Left lung (tissue), 10 donors: ENCODE measurements around the gene DBNL. TPM values are rescaled to one million over a fixed set of nuclear protein-coding genes. Genes with fewer than 3 reads are reported as not detected.

Experiments
- ATAC-seq: fragments of 200-7000 bp; cut with Tn5 transposase; one replicate; pipeline ENCODE4 v1.9.1; 2020; ENCODE audit warnings: moderate library complexity
- DNase-seq, 4 donors: peaks; one replicate each; pipeline ENCODE4 v3.0.0-alpha.2; 2013 to 2020
- H3K27ac ChIP-seq, 2 donors: fragments of 200-600 bp; sonication (generic) in 1 of 2; one replicate each; pipeline versions ENCODE4 v1.5.0 to v1.8.0; 2020 to 2021
- H3K27me3 ChIP-seq, 2 donors: fragments of 200-600 bp; sonication (generic) in 1 of 2; one replicate each; pipeline versions ENCODE4 v1.5.0 to v1.8.0; 2020 to 2021
- H3K36me3 ChIP-seq, 2 donors: fragments of 200-600 bp; sonication (generic) in 1 of 2; one replicate each; pipeline versions ENCODE4 v1.5.0 to v1.8.0; 2020 to 2021
- H3K4me1 ChIP-seq, 2 donors: fragments of 200-600 bp; one replicate each; pipeline ENCODE4 v1.8.0; 2021
- H3K4me3 ChIP-seq, 2 donors: fragments of 200-600 bp; sonication (generic) in 1 of 2; one replicate each; pipeline versions ENCODE4 v1.5.0 to v1.8.0; 2020 to 2021; ENCODE audit warnings: mild to moderate bottlenecking in 1 of 2
- H3K9me3 ChIP-seq, 2 donors: fragments of 200-600 bp; sonication (generic) in 1 of 2; one replicate each; pipeline versions ENCODE4 v1.5.0 to v1.8.0; 2020 to 2021
- intact Hi-C, 2 donors: fragments of 100-400 bp; cut with DNase I; formaldehyde crosslinking; loops; one replicate each; pipeline versions ENCODE4 v1.11.2 to v1.14.2; 2022
- polyA plus RNA-seq, 6 donors: library from polyadenylated mRNA; unstranded; fragments of 120-200 nt; gene quantifications; one replicate each; pipeline ENCODE4 v1.2.1, GENCODE V29; 2013; ENCODE audit not compliant: insufficient read length in 6 of 6
- total RNA-seq, 2 donors: library from RNA; stranded (reverse); fragmentation: NEBNext Ultra II Directional; extraction: Animal tissue kit (Norgen Biotek cat#: 25700); gene quantifications; one replicate each; pipeline ENCODE4 v1.2.1, GENCODE V29; 2021
- TF ChIP-seq, protein P1 (sequence below), 2 donors: fragments of 200-600 bp; sonication (generic) in 1 of 2; IDR thresholded peaks; one replicate each; pipeline versions ENCODE4 v1.5.0 to v1.8.0; 2021; ENCODE audit warnings: antibody characterized with exemption in 2 of 2
- donor health status: DM: no; HTN: yes; CAD: no.
- donor health status: DM: no; HTN: no; CAD: no.

The DBNL gene
- total and polyA plus RNA-seq, 8 donors: 57.2 to 119 (median 69.5) TPM

DNA sequence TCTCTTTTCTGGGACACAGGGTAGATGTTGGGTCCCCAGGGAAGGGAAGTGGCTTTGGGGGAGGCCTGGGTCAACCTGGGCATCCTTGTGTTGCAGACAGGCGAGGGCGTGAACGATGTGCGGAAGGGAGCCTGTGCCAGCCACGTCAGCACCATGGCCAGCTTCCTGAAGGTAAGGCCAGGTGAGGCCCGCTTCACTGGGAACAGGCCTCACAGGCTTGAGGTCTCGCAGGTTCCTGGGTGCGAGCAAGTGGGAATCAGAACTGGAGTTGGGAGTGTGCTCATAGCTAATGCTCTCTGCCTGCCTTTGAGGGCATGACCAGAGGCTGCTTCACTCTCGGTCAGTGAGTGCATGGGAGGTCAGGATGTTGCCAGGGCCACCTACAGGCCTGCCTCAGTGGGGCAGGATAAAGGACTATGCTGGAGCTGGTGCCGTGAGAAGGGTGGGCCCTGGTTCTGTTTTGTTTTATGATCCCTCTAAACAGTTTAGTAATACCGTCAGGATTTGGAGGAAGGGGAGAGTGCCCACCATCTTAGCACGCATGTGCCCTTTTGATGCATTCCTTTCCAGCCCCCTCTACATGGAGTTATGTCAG is 8.4 kb downstream of the DBNL start:
- TF ChIP-seq, protein P1, sequence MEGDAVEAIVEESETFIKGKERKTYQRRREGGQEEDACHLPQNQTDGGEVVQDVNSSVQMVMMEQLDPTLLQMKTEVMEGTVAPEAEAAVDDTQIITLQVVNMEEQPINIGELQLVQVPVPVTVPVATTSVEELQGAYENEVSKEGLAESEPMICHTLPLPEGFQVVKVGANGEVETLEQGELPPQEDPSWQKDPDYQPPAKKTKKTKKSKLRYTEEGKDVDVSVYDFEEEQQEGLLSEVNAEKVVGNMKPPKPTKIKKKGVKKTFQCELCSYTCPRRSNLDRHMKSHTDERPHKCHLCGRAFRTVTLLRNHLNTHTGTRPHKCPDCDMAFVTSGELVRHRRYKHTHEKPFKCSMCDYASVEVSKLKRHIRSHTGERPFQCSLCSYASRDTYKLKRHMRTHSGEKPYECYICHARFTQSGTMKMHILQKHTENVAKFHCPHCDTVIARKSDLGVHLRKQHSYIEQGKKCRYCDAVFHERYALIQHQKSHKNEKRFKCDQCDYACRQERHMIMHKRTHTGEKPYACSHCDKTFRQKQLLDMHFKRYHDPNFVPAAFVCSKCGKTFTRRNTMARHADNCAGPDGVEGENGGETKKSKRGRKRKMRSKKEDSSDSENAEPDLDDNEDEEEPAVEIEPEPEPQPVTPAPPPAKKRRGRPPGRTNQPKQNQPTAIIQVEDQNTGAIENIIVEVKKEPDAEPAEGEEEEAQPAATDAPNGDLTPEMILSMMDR (IDR thresholded peaks at IDR 0.05): no peak
- Histone ChIP-seq H3K27me3 (no peaks in the 10 kb centered on the region), H3K27ac (no peak overlapping the region), H3K4me1 (peaks cover 0 to 40% of the 10 kb centered on the region in 2 donors), H3K9me3 (no peaks in the 10 kb centered on the region), H3K36me3 (peaks cover 0 to 98% of the 10 kb centered on the region in 2 donors), H3K4me3 (no peak overlapping the region)
- intact Hi-C loops: no loop called here
- DNase-seq: no peak
- no peak for ATAC-seq

DNA sequence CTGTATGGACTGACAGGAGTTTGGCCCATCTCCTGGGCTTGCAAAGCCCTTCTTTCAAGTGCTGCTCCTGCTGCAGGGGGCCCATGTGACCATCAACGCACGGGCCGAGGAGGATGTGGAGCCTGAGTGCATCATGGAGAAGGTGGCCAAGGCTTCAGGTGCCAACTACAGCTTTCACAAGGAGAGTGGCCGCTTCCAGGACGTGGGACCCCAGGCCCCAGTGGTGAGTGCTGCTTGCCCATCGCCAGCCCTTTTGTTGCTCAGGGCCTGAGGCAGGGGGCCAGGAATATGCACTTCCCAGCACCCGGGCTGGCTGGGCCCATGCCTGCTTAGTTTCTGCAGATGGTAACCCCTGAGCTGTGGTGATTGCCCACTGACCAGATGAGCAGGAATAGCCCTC is 12.2 kb downstream of the DBNL start:
- intact Hi-C loops: no loop called here
- DNase-seq: no peak
- H3K4me1 ChIP-seq: peaks cover 0 to 9% of the 10 kb centered on the region in 2 donors

DNA sequence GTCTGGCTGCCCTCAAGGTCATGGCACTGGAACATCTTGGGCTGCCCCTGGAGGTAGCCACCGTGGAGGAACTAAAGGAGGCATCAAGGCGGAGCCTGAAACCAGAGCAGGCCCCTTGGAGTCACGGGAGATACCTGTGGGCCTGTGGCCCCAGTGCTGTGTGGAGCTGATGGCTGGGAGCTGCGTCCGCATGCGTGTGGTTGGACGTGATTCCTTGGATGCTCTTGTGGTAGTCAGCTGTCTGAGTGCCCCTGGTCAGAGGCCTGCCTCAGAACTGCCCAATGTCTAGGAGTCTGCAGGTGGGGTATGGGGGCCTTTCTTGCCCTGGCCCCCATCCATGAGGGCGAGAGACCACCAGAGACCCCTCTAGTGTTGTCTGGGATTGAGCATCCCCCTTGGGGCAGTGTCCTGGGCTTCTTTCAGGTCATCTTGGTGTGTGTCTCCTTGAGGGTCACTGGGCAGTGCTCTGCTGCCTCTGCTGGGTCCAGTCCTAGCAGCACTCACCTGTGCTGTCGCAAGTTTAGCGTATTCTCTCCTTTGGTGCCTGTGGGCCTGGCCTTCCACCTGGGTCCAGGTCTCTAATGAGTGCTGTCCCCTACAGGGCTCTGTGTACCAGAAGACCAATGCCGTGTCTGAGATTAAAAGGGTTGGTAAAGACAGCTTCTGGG is 12.8 kb downstream of the DBNL start:
- TF ChIP-seq, protein P1 (IDR thresholded peaks at IDR 0.05): no peak
- intact Hi-C loops: no loop called here
- peak in 1 of 4 donors; percentile 6 for DNase-seq
- Histone ChIP-seq H3K27me3 (no peaks in the 10 kb centered on the region), H3K9me3 (no peaks in the 10 kb centered on the region), H3K4me1 (peaks cover 0 to 2% of the 10 kb centered on the region in 2 donors), H3K36me3 (peaks cover 0 to 100% of the 10 kb centered on the region in 2 donors), H3K4me3 (no peak overlapping the region), H3K27ac (no peak overlapping the region)
- ATAC-seq: no peak

More for the DNA sequence above, 12.2 kb downstream of the DBNL start:
- no peak for ATAC-seq
- no peaks in the 10 kb centered on the region for H3K9me3 ChIP-seq
- TF ChIP-seq, protein P1 (IDR thresholded peaks at IDR 0.05): no peak
- peaks cover 0 to 100% of the 10 kb centered on the region in 2 donors for H3K36me3 ChIP-seq
- H3K4me3 ChIP-seq: no peak overlapping the region
- H3K27ac ChIP-seq: no peak overlapping the region
- H3K27me3 ChIP-seq: no peaks in the 10 kb centered on the region

DNA sequence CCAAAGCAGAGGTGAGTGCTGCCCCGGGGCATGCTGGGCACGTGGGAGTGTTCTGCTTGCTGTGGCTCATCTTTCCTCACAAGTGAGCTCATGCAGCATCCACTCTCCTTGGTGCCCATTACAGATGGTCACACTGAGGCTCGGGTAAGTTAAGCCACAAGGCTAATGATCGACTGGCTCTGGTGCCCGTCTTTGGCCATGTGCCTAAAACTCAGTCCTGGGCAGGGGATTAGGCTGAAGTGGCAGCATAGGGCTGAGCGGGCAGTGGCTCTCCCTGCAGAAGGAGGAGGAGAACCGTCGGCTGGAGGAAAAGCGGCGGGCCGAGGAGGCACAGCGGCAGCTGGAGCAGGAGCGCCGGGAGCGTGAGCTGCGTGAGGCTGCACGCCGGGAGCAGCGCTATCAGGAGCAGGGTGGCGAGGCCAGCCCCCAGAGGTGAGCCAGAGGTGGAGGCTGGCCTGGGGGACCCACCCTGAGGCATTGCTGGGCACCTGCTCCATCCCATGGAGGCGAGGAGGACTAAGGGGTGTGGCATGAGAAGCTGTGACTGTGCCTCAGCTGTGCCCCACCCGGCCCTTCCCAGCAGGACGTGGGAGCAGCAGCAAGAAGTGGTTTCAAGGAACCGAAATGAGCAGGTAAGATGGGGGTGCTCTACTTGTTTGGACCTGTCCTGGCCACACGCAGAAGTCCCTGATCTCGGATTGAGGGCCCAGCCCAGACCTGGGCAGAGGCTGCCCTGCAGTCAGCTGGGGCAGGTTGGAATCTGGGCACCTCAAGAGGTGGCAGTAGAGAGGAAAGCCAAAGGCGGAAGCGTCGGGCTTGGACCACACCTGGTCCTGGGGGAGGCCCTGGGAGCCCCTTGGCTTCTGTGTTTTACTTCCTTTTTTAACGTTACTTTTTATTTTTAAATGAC is 13.6 kb downstream of the DBNL start:
- peaks cover 0 to 100% of the 10 kb centered on the region in 2 donors for H3K36me3 ChIP-seq
- TF ChIP-seq, protein P1 (IDR thresholded peaks at IDR 0.05): no peak
- DNase-seq (peak in 2 of 4 donors; percentile 17 to 61), ATAC-seq (no peak)
- no peaks in the 10 kb centered on the region for H3K27me3 ChIP-seq
- H3K27ac ChIP-seq: no peak overlapping the region
- intact Hi-C loops: no loop called here
- no peaks in the 10 kb centered on the region for H3K9me3 ChIP-seq
- H3K4me3 ChIP-seq: no peak overlapping the region
- no peaks in the 10 kb centered on the region for H3K4me1 ChIP-seq
